Measurements from ENCODE around the gene AHSG. TPM values are rescaled to one million over a fixed set of nuclear protein-coding genes. Genes with fewer than 3 reads are reported as not detected.

AHSG gene
- total RNA-seq, 3 donors from 2014 or later = not detected

DNA sequence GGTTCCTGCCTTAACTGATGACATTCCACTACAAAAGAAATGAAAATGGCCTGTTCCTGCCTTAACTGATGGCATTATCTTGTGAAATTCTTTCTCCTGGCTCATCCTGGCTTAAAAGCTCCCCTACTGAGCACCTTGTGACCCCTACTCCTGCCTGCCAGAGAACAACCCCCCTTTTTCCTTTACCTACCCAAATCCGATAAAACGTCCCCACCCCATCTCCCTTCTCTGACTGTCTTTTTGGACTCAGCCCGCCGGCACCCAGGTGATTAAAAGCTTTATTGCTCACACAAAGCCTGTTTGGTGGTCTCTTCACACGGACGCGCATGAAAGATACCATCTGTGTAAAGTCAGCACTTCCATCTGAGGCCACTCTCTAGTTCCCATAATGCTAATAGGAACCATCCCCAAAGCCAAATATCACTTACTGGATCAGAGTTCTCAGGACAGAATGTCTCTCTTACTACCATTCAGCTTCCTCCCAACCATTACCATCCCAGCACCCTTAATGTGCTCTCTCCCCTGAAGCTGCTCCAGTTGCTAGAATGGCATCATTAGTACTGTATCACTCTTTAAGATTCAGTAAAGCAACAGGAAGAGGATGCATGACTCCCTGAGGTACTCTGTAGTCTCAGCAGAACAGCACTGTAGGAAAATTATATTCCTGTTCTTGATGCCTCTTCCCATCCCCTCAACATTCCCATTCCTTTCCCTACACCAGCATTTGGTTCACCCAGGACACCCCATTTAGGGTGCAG is 50.7 kb downstream of the AHSG start:
- intact Hi-C loops (cut with DNase I, micrococcal nuclease) = no loop called here
- H3K4me3 ChIP-seq = no peak overlapping the region
- ATAC-seq (no peak), DNase-seq (no peak)
- H3K9me3 ChIP-seq = no peaks in the 10 kb centered on the region
- TF ChIP-seq, protein P1, sequence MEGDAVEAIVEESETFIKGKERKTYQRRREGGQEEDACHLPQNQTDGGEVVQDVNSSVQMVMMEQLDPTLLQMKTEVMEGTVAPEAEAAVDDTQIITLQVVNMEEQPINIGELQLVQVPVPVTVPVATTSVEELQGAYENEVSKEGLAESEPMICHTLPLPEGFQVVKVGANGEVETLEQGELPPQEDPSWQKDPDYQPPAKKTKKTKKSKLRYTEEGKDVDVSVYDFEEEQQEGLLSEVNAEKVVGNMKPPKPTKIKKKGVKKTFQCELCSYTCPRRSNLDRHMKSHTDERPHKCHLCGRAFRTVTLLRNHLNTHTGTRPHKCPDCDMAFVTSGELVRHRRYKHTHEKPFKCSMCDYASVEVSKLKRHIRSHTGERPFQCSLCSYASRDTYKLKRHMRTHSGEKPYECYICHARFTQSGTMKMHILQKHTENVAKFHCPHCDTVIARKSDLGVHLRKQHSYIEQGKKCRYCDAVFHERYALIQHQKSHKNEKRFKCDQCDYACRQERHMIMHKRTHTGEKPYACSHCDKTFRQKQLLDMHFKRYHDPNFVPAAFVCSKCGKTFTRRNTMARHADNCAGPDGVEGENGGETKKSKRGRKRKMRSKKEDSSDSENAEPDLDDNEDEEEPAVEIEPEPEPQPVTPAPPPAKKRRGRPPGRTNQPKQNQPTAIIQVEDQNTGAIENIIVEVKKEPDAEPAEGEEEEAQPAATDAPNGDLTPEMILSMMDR (IDR thresholded peaks at IDR 0.05) = no peak
- no peaks in the 10 kb centered on the region for H3K4me1 ChIP-seq (ENCODE audit: low read depth)
- no peaks in the 10 kb centered on the region for H3K36me3 ChIP-seq (ENCODE audit: low read depth)

DNA sequence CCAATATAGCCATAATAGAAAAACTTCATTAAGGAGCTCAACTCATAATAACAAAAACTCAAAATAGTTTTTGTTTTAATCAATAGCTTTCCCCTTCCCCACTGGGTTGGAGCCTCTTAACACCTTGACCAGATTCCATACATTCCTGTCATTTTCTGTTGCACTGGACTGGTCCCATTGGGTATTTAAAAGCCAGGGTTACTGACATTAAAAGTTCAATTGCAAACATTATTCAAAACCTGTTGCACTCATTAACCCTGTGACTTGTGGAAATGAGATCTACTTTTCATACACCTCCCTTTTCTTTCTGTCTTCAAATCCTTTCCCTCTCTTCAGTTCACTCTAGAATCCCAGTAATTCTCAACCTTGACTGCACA is 51.2 kb downstream of the AHSG start:
- TF ChIP-seq, protein P1 (IDR thresholded peaks at IDR 0.05) = no peak
- Histone ChIP-seq H3K36me3 (ENCODE audit: low read depth) (no peaks in the 10 kb centered on the region), H3K9me3 (no peaks in the 10 kb centered on the region), H3K4me3 (no peak overlapping the region), H3K4me1 (ENCODE audit: low read depth) (no peaks in the 10 kb centered on the region)
- ATAC-seq = no peak
- DNase-seq = no peak
- intact Hi-C loops (cut with DNase I, micrococcal nuclease) = no loop called here

DNA sequence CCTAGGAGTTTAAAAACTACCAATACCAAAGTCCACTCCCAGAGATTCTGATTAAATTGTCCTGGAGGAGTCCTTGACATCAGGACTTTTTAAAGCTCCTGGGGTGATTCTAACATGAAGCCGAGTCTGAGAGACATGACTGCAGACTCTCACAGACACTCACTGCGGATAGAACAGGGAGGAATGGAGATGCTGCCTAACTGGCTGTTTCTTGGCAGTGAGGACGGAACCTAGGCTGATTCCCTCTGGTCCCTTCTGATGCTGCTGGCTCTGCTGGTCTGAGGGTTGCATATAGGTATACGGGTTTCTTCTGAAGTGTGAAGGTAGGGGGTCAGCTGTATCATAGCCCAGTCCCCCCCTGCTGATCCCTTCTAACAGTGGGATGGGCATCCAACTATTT is 51.6 kb downstream of the AHSG start:
- intact Hi-C loops (cut with DNase I, micrococcal nuclease) = no loop called here
- no peak overlapping the region for H3K4me3 ChIP-seq
- DNase-seq (no peak), ATAC-seq (no peak)
- H3K9me3 ChIP-seq = no peaks in the 10 kb centered on the region
- TF ChIP-seq, protein P1 (IDR thresholded peaks at IDR 0.05) = no peak
- no peaks in the 10 kb centered on the region for H3K36me3 ChIP-seq (ENCODE audit: low read depth)
- H3K4me1 ChIP-seq (ENCODE audit: low read depth) = no peaks in the 10 kb centered on the region

DNA sequence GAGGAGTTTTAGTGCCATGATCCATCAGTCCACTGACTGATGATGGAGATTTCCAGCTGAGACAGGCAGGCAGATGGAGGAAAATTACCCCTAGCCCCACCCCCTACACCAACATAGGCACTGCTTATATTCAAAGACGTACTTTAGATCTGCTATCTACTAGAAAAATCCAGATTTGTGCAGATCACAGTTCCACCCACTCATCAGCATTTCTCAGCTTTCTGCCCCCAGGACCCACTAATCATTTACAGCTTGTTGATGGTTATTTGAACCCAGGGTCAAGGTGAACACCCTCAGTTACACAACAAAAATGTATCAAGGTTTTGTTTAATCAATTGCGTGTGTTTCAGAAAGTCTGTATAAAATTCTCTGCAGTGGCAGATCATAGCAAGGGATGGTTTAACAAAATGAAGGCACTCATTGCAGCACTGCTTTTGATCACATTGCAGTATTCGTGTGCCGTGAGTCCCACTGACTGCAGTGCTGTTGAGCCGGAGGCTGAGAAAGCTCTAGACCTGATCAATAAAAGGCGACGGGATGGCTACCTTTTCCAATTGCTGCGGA is 52.8 kb downstream of the AHSG start, which contains the start of gene HRG:
Gene HRG (plus strand): TSS at position 390 of the 564 bp plus-strand sequence. CDS start 18 bp downstream, at position 408.
- H3K4me3 ChIP-seq = no peak within 1 kb of the TSS
- no peaks in the 10 kb centered on the region for H3K4me1 ChIP-seq (ENCODE audit: low read depth)
- intact Hi-C loops (cut with DNase I, micrococcal nuclease) = no loop called here
- TF ChIP-seq, protein P1 (IDR thresholded peaks at IDR 0.05) = no peak
- no peaks in the 10 kb centered on the region for H3K9me3 ChIP-seq
- DNase-seq (no peak), ATAC-seq (no peak)
- H3K36me3 ChIP-seq (ENCODE audit: low read depth) = no peaks in the 10 kb centered on the region

DNA sequence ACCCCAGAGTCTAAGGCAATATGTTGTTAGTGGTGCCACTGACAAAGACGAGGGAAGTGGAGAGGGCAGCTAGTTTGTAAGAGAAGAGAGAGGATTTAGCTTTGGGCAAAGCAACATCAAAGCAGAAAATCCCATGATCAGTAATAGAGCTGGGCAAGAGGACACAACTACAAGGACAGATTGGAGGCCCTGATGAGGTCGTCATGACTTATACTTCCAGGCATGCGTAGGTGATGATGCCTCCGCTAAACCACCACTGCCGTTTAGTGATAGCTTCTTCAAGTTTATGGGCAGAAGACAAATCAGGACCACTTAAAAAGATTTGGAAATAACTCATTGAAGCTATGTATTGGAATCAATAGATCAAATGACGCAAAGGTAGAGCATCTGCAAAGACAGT is 55.6 kb downstream of the AHSG start:
- ATAC-seq (no peak), DNase-seq (no peak)
- no peaks in the 10 kb centered on the region for H3K4me1 ChIP-seq (ENCODE audit: low read depth)
- no peak overlapping the region for H3K4me3 ChIP-seq
- intact Hi-C loops (cut with DNase I, micrococcal nuclease) = no loop called here
- TF ChIP-seq, protein P1 (IDR thresholded peaks at IDR 0.05) = no peak
- no peaks in the 10 kb centered on the region for H3K36me3 ChIP-seq (ENCODE audit: low read depth)
- H3K9me3 ChIP-seq = no peaks in the 10 kb centered on the region

Data from mucosa of descending colon (tissue), 3 donors.